ENCODE data around the gene ITGAV. TPM values are rescaled to one million over a fixed set of nuclear protein-coding genes. Genes with fewer than 3 reads are reported as not detected.

ITGAV gene
- total RNA-seq, 2 donors from 2014 or later = 63.7 to 79.7 TPM

- 74 to 91% methylated on average over 2 to 3 of the region's 3 CpGs for WGBS, 2 experiments (ENCODE audit: insufficient coverage in 1 of 2, insufficient read length in 1 of 2)
- H3K27me3 Mint-ChIP-seq (ENCODE audit: insufficient read depth) = no peaks in the 10 kb centered on the region
- no peak overlapping the region for H3K27ac ChIP-seq (ENCODE audit: low read depth, low read length)
- H3K9ac ChIP-seq (ENCODE audit: extremely low read depth, low read length, poor library complexity, severe bottlenecking) = no peak overlapping the region
- no peaks in the 10 kb centered on the region for H3K9me3 ChIP-seq (ENCODE audit: control insufficient read depth, low read length)
- no peak for TF ChIP-seq CTCF (conservative IDR thresholded peaks at IDR 0.05)
- H3K9me3 Mint-ChIP-seq = no peaks in the 10 kb centered on the region
- H3K4me3 Mint-ChIP-seq = no peak overlapping the region
- peaks cover 3% of the 10 kb centered on the region for H3K4me1 Mint-ChIP-seq
- no peak for DNase-seq
- H3K27me3 ChIP-seq (ENCODE audit: control insufficient read depth, insufficient read depth, low read length, poor library complexity, severe bottlenecking) = no peaks in the 10 kb centered on the region
- no peaks in the 10 kb centered on the region for H3K36me3 Mint-ChIP-seq (ENCODE audit: low read depth)
- H3K4me3 ChIP-seq (ENCODE audit: low read length) = no peak overlapping the region
- no peaks in the 10 kb centered on the region for H3K36me3 ChIP-seq (ENCODE audit: control insufficient read depth, insufficient read depth, low read length)
- no peak overlapping the region for H3K27ac Mint-ChIP-seq
- no peaks in the 10 kb centered on the region for H3K4me1 ChIP-seq (ENCODE audit: control insufficient read depth, insufficient read depth, low read length)
Measured at GRCh38 chr2:186576614-186577013, 13.2 kb upstream of the ITGAV start.

GRCh38 chr2:186582698-186583097 is 7.2 kb upstream of the ITGAV start:
- DNase-seq = no peak
- Mint-ChIP-seq H3K4me1 (peaks cover 10% of the 10 kb centered on the region), H3K36me3 (ENCODE audit: low read depth) (no peaks in the 10 kb centered on the region), H3K9me3 (no peaks in the 10 kb centered on the region), H3K27ac (no peak overlapping the region), H3K27me3 (ENCODE audit: insufficient read depth) (no peaks in the 10 kb centered on the region), H3K4me3 (no peak overlapping the region)
- H3K36me3 ChIP-seq (ENCODE audit: control insufficient read depth, insufficient read depth, low read length) = no peaks in the 10 kb centered on the region
- no peak overlapping the region for H3K9ac ChIP-seq (ENCODE audit: extremely low read depth, low read length, poor library complexity, severe bottlenecking)
- H3K9me3 ChIP-seq (ENCODE audit: control insufficient read depth, low read length) = no peaks in the 10 kb centered on the region
- H3K4me3 ChIP-seq (ENCODE audit: low read length) = no peak overlapping the region
- TF ChIP-seq CTCF (conservative IDR thresholded peaks at IDR 0.05) = no peak
- H3K27ac ChIP-seq (ENCODE audit: low read depth, low read length) = no peak overlapping the region
- H3K27me3 ChIP-seq (ENCODE audit: control insufficient read depth, insufficient read depth, low read length, poor library complexity, severe bottlenecking) = no peaks in the 10 kb centered on the region
- H3K4me1 ChIP-seq (ENCODE audit: control insufficient read depth, insufficient read depth, low read length) = no peaks in the 10 kb centered on the region

- Histone ChIP-seq H3K9me3 (ENCODE audit: control insufficient read depth, low read length) (no peaks in the 10 kb centered on the region), H3K9ac (ENCODE audit: extremely low read depth, low read length, poor library complexity, severe bottlenecking) (no peak overlapping the region), H3K27me3 (ENCODE audit: control insufficient read depth, insufficient read depth, low read length, poor library complexity, severe bottlenecking) (no peaks in the 10 kb centered on the region), H3K36me3 (ENCODE audit: control insufficient read depth, insufficient read depth, low read length) (no peaks in the 10 kb centered on the region), H3K4me3 (ENCODE audit: low read length) (no peak overlapping the region), H3K4me1 (ENCODE audit: control insufficient read depth, insufficient read depth, low read length) (no peaks in the 10 kb centered on the region), H3K27ac (ENCODE audit: low read depth, low read length) (no peak overlapping the region)
- no peak for DNase-seq
- H3K36me3 Mint-ChIP-seq (ENCODE audit: low read depth) = no peaks in the 10 kb centered on the region
- TF ChIP-seq CTCF (conservative IDR thresholded peaks at IDR 0.05) = no peak
- WGBS, 2 experiments (ENCODE audit: insufficient coverage in 1 of 2, insufficient read length in 1 of 2) = 86 to 95% methylated on average over 1 of the region's 1 CpG
- no peaks in the 10 kb centered on the region for H3K9me3 Mint-ChIP-seq
- no peak overlapping the region for H3K4me3 Mint-ChIP-seq
- H3K4me1 Mint-ChIP-seq = peaks cover 12% of the 10 kb centered on the region
- no peak overlapping the region for H3K27ac Mint-ChIP-seq
- H3K27me3 Mint-ChIP-seq (ENCODE audit: insufficient read depth) = no peaks in the 10 kb centered on the region
Measured at GRCh38 chr2:186584053-186584452, 5.8 kb upstream of the ITGAV start.
